HL-60 (cell line): ENCODE data around the gene EIF4E2.

Experiments used
- DNase-seq, 2 experiments: peaks; one replicate each; pipeline ENCODE4 v3.0.0-alpha.2; 2010 to 2020; ENCODE audit warnings: low read depth in 1 of 2, low spot score in 1 of 2
- H3K27ac ChIP-seq: fragments of 250-450 bp; sonication (Bioruptor Pico); replicated peaks from 2 replicates; pipeline ENCODE4 v1.5.1; 2020; ENCODE audit warnings: mild to moderate bottlenecking, moderate library complexity
- H3K27me3 ChIP-seq: fragments of 250-450 bp; sonication (Bioruptor Pico); 2 replicates; pipeline ENCODE4 v1.5.1; 2021; ENCODE audit warnings: mild to moderate bottlenecking, moderate library complexity; ENCODE audit not compliant: insufficient read depth, poor library complexity, severe bottlenecking
- H3K4me3 ChIP-seq: replicated peaks from 2 replicates; pipeline ENCODE4 v1.5.1; 2011; ENCODE audit warnings: mild to moderate bottlenecking, control low read depth, low read length; ENCODE audit not compliant: insufficient read depth
- GABPA ChIP-seq: IDR thresholded peaks from 2 replicates; pipeline ENCODE4 v1.6.1; 2012; ENCODE audit warnings: low read depth
- POLR2AphosphoS5 ChIP-seq: IDR thresholded peaks from 2 replicates; pipeline ENCODE4 v1.6.1; 2012; ENCODE audit warnings: low read depth
- SPI1 ChIP-seq: IDR thresholded peaks from 2 replicates; pipeline ENCODE4 v1.6.1; 2012; ENCODE audit warnings: low read depth, mild to moderate bottlenecking, borderline replicate concordance
- TF ChIP-seq, protein P1 (sequence below): IDR thresholded peaks from 2 replicates; pipeline ENCODE4 v1.6.1; 2012; ENCODE audit warnings: low read depth; ENCODE audit not compliant: insufficient replicate concordance
- TF ChIP-seq, protein P2 (sequence below): IDR thresholded peaks from one replicate; pipeline ENCODE4 v1.5.1; 2011; ENCODE audit warnings: low read length, control low read depth, inconsistent platforms; ENCODE audit not compliant: insufficient read depth

The EIF4E2 gene

DNA sequence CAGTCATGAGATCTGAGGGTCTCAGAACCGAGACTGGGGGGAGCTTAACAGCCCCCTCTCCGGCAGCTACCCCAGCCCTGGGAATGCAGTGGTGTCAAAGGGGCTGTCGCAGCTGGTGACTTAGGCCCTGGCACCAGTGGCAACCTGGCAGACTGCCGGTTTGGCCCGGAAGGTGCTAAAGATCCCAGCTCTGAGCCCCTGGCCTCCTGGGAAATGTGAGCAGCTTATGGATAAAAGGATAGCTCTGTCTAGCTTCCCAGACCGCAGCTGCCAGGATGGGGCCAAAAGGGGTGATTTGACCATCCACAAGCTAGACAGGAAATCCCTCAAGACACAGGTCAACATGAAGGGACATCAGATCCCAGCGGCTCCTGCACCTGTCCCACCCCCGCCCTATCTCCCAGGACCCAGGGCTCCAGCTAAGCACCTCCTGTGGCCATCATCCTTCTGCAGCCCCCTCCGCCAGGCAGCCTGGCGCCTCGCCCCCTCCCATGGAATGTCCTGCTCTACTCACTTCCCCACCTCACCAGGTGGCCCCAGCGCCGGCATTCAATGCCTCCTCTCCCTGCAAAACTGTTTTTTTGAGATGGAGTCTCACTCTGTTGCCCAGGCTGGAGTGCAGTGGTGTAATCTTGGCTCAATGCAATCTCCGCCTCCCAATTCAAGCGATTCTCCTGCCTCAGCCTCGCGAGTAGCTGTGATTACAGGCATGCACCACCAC is 49.7 kb downstream of the EIF4E2 start:
- Histone ChIP-seq H3K27ac (no peak overlapping the region), H3K27me3 (no peaks in the 10 kb centered on the region), H3K4me3 (no peak overlapping the region)
- no peak for DNase-seq
- TF ChIP-seq GABPA (no peak), POLR2AphosphoS5 (no peak), SPI1 (no peak)
- TF ChIP-seq, protein P1, sequence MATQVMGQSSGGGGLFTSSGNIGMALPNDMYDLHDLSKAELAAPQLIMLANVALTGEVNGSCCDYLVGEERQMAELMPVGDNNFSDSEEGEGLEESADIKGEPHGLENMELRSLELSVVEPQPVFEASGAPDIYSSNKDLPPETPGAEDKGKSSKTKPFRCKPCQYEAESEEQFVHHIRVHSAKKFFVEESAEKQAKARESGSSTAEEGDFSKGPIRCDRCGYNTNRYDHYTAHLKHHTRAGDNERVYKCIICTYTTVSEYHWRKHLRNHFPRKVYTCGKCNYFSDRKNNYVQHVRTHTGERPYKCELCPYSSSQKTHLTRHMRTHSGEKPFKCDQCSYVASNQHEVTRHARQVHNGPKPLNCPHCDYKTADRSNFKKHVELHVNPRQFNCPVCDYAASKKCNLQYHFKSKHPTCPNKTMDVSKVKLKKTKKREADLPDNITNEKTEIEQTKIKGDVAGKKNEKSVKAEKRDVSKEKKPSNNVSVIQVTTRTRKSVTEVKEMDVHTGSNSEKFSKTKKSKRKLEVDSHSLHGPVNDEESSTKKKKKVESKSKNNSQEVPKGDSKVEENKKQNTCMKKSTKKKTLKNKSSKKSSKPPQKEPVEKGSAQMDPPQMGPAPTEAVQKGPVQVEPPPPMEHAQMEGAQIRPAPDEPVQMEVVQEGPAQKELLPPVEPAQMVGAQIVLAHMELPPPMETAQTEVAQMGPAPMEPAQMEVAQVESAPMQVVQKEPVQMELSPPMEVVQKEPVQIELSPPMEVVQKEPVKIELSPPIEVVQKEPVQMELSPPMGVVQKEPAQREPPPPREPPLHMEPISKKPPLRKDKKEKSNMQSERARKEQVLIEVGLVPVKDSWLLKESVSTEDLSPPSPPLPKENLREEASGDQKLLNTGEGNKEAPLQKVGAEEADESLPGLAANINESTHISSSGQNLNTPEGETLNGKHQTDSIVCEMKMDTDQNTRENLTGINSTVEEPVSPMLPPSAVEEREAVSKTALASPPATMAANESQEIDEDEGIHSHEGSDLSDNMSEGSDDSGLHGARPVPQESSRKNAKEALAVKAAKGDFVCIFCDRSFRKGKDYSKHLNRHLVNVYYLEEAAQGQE = no peak
- TF ChIP-seq, protein P2, sequence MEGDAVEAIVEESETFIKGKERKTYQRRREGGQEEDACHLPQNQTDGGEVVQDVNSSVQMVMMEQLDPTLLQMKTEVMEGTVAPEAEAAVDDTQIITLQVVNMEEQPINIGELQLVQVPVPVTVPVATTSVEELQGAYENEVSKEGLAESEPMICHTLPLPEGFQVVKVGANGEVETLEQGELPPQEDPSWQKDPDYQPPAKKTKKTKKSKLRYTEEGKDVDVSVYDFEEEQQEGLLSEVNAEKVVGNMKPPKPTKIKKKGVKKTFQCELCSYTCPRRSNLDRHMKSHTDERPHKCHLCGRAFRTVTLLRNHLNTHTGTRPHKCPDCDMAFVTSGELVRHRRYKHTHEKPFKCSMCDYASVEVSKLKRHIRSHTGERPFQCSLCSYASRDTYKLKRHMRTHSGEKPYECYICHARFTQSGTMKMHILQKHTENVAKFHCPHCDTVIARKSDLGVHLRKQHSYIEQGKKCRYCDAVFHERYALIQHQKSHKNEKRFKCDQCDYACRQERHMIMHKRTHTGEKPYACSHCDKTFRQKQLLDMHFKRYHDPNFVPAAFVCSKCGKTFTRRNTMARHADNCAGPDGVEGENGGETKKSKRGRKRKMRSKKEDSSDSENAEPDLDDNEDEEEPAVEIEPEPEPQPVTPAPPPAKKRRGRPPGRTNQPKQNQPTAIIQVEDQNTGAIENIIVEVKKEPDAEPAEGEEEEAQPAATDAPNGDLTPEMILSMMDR = no peak

DNA sequence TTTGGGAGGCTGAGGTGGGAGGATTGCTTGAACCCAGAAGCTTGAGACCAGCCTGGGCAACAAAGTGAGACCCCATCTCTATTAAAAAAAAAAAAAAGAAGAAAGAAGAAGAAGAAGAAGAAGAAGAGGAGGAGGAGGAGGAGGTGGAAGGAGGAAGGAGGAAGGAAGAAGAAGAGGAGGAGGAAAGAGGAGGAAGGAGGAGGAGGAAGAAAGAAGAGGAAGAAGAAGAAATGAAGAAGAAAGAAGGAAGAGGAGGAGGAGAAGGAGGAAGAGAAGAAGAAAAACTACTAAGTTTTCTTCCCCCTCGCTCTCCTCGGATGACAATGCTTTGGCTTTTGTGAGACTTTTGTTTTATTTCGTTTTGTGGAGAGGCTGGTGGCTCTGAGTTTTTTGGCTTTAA is 52.8 kb downstream of the EIF4E2 start:
- no peak overlapping the region for H3K27ac ChIP-seq
- H3K4me3 ChIP-seq = no peak overlapping the region
- DNase-seq = no peak
- TF ChIP-seq, protein P1 = no peak
- TF ChIP-seq GABPA (no peak), POLR2AphosphoS5 (no peak), SPI1 (no peak)
- TF ChIP-seq, protein P2 = no peak
- H3K27me3 ChIP-seq = no peaks in the 10 kb centered on the region

DNA sequence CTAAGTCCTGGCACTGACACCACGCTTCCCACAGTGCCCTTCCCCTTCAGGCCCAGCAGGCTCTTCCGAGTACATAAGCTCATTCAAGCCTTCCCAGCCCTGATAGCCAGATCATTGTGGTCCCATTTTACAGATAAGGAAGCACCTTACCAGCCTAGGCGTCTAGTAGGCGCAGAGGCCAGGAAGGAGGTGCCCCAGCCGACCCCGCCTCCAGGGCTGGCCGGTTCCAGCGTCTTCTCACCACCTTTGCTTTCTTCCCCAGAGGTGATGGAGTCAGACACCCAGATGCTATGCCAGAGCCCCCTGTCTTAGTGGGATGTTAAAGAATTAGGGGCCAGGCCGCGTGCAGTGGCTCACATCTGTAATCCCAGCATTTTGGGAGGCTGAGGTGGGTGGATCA is 54.0 kb downstream of the EIF4E2 start:
- Histone ChIP-seq H3K4me3 (no peak overlapping the region), H3K27ac (no peak overlapping the region), H3K27me3 (no peaks in the 10 kb centered on the region)
- no peak for TF ChIP-seq POLR2AphosphoS5
- TF ChIP-seq, protein P2 = no peak
- TF ChIP-seq, protein P1 = no peak
- TF ChIP-seq GABPA = no peak
- no peak for TF ChIP-seq SPI1
- peak in 1 of 2 experiments; percentile 15 for DNase-seq
